ENCODE results near the gene MRPL49. TPM values are rescaled to one million over a fixed set of nuclear protein-coding genes. Genes with fewer than 3 reads are reported as not detected.

The MRPL49 gene
- total RNA-seq, result 36.2 and 42.1 TPM in 2 replicates

GRCh38 chr11:65121865-65122696, at the start of gene MRPL49, which contains the start of gene FAU:
Gene MRPL49 (plus strand): TSS chr11:65122321. CDS start chr11:65122347, 26 bp downstream.
Gene FAU (minus strand): TSS chr11:65122134. CDS start chr11:65121813, 321 bp downstream.
- TF ChIP-seq CTCF (IDR thresholded peaks at IDR 0.05; ENCODE audit: insufficient read depth, low read length, severe bottlenecking), result no peak
- Histone ChIP-seq H3K4me3 (ENCODE audit: low read depth, low read length) (peak within 1 kb of the TSS; percentile 79), H3K36me3 (ENCODE audit: control insufficient read depth, insufficient read depth, low read length) (peaks cover 39% of the 10 kb centered on the region), H3K27me3 (ENCODE audit: control insufficient read depth, insufficient read depth, low read length) (no peaks in the 10 kb centered on the region)
- FAIRE-seq, result no peak
- DNase-seq (ENCODE audit: low read depth), result peak; percentile 95

- H3K4me3 ChIP-seq (ENCODE audit: low read depth, low read length), result no peak overlapping the region
- no peak for DNase-seq (ENCODE audit: low read depth)
- H3K36me3 ChIP-seq (ENCODE audit: control insufficient read depth, insufficient read depth, low read length), result no peaks in the 10 kb centered on the region
- TF ChIP-seq CTCF (IDR thresholded peaks at IDR 0.05; ENCODE audit: insufficient read depth, low read length, severe bottlenecking), result no peak
- H3K27me3 ChIP-seq (ENCODE audit: control insufficient read depth, insufficient read depth, low read length), result no peaks in the 10 kb centered on the region
- no peak for FAIRE-seq
Measured at GRCh38 chr11:65072631-65072966, 49.5 kb upstream of the MRPL49 start.

GRCh38 chr11:65077451-65077850, 44.7 kb upstream of the MRPL49 start:
- TF ChIP-seq CTCF (IDR thresholded peaks at IDR 0.05; ENCODE audit: insufficient read depth, low read length, severe bottlenecking), result no peak
- FAIRE-seq (no peak), DNase-seq (ENCODE audit: low read depth) (no peak)
- Histone ChIP-seq H3K27me3 (ENCODE audit: control insufficient read depth, insufficient read depth, low read length) (no peaks in the 10 kb centered on the region), H3K4me3 (ENCODE audit: low read depth, low read length) (no peak overlapping the region), H3K36me3 (ENCODE audit: control insufficient read depth, insufficient read depth, low read length) (peaks cover 2% of the 10 kb centered on the region)

GRCh38 chr11:65078151-65078550, 44.0 kb upstream of the MRPL49 start:
- peaks cover 2% of the 10 kb centered on the region for H3K36me3 ChIP-seq (ENCODE audit: control insufficient read depth, insufficient read depth, low read length)
- no peak overlapping the region for H3K4me3 ChIP-seq (ENCODE audit: low read depth, low read length)
- no peaks in the 10 kb centered on the region for H3K27me3 ChIP-seq (ENCODE audit: control insufficient read depth, insufficient read depth, low read length)
- peak; percentile 37 for DNase-seq (ENCODE audit: low read depth)
- FAIRE-seq, result no peak
- TF ChIP-seq CTCF (IDR thresholded peaks at IDR 0.05; ENCODE audit: insufficient read depth, low read length, severe bottlenecking), result peak; percentile 88

- DNase-seq (ENCODE audit: low read depth) (no peak), FAIRE-seq (no peak)
- Histone ChIP-seq H3K27me3 (ENCODE audit: control insufficient read depth, insufficient read depth, low read length) (no peaks in the 10 kb centered on the region), H3K36me3 (ENCODE audit: control insufficient read depth, insufficient read depth, low read length) (peaks cover 2% of the 10 kb centered on the region), H3K4me3 (ENCODE audit: low read depth, low read length) (no peak overlapping the region)
- TF ChIP-seq CTCF (IDR thresholded peaks at IDR 0.05; ENCODE audit: insufficient read depth, low read length, severe bottlenecking), result no peak
Measured at GRCh38 chr11:65078786-65079342, 43.3 kb upstream of the MRPL49 start.
